GM21515 (cell line): Measurements from ENCODE around the gene PAMR1.
"Not testable (repeated sequence)": the region's sequence is repeated elsewhere in the genome, so short reads cannot be mapped to it uniquely, and the experiment has no call there.

Experiments used
- ATAC-seq: cut with Tn5 transposase; IDR thresholded peaks from one replicate; pipeline ENCODE4 v1.9.1; 2021; ENCODE audit not compliant: unreplicated experiment

Gene PAMR1

GRCh38 chr11:35545391-35546003, 20.1 kb upstream of the PAMR1 start:
- ATAC-seq, result no peak

- no peak for ATAC-seq
Measured at GRCh38 chr11:35543481-35543880, 18.1 kb upstream of the PAMR1 start.

DNA sequence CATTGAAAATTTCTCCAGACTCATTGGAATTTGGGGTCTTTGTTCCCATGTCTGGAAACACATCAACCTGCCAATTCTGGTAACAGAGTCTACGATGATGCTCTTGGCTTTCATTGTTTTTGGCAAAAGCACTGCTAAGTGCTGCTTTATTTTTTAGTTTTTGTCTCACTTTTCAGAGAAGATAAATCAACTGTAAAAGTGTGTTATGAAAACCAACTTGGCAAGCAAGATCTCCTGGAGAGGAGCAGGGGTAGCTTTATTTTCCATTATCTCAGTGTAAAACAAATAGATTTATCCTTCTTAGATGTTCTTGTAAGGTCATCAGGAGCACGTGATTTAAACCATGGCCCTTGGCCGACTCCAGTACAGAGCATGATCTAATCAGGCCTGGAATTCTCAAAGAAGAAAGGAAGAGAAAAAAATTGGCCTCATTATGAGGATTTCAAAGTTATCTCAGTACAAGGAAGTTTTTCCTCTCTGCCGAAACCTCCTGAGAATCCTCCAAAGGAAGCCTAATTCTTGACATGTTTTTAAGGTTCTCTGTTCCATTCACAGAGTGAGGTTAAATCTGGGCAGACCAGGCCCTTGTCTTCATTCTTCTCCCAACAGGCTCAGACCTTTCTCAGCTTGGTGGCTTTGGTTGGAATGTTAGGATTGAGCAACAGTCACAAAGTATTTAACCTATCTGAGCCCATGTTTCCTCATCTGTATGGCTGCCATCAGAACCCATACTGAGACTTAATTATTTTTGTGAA, 16.4 kb upstream of the PAMR1 start:
- ATAC-seq, result no peak

- ATAC-seq, result no peak
Measured at GRCh38 chr11:35540526-35540925, 15.1 kb upstream of the PAMR1 start.

DNA sequence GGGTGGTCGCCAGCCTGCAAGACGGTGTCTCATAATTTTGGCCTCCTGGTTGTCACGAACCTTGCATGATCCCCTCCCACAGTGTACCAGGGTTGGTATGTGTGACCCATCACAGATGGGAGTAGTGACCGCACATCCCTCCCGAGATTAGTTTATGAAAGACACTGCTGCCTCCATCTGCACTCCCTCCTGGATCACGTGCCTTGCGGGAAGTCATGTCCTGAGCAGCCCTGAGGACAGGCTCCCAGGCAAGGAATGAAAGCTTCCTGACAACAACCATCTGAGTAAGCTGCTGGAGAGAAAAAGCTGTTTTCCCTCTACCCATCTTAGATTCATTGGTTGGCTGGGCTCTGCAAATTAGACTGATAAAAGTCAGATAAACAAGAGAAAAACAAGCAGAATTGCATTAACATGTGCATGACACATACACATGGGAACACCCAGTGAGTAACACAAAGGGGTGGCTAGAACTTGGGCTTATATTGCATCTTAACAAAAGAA, 14.4 kb upstream of the PAMR1 start:
- ATAC-seq, result no peak

- no peak for ATAC-seq
Measured at GRCh38 chr11:35539256-35539655, 13.8 kb upstream of the PAMR1 start.

- no peak for ATAC-seq
Measured at GRCh38 chr11:35536470-35536869, 11.1 kb upstream of the PAMR1 start.

DNA sequence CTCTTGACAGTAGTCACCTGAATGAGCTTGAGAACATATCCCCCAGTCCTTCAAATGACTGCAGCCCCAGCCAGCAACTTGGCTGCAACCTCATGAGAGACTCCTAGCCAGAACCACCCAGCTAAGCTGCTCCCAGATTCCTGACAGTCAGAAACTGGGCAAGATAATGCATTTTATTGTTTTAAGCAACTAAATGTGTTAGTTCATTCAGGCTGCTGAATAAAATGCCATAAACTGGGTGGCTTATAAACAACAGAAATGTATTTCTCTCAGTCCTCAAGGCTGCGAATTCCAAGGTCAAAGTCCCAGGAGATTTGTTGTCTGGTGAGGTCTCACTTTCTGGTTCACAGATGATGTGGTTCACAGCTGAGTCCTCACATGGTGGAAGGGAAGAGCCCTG, 5.8 kb upstream of the PAMR1 start:
- ATAC-seq, result no peak

DNA sequence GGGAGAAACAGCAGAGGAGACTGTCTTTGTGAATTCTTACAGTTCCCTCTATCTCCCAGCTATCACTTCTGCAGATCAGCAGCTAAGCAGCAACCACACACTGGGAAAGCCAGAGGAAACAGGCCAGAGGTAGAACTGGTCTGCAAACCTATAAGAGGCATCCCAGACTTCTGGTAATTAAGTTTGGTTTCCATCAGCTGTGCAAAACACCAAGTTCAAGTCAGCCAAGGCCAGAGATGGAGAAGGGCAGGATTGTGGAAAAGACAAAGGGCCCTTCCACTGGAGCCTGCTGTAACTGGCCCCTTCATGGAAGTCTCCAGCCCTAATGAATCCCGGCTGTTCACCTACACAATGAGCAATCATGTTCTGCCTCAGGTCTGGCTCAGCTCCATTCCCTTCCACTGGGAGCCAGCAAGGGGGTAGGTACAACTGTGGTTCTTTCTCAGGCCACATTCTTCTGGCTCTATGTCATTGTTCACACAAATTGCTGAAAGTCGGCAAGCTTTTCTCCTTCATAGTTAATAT, 4.6 kb upstream of the PAMR1 start:
- no peak for ATAC-seq

DNA sequence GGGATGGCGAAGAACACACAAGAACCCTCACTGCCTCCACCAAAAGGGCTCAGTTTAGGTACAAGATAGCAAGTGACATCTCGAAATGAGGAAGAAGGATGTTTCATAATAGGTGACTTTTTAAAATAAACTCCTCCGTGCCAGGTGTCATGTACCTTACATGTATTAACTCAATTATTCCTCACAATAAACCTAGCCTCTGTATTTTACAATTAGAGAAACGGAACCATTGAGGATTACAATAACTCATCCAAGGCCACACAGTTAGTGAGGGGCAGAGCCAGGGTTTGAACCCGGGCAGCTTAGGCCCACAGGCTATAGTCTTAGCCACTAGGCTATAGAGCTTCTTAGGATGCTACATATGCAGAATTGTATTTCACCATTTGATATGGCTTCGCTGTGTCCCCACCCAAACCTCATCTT, 965 bp upstream of the PAMR1 start:
- no peak for ATAC-seq

- ATAC-seq, result no peak
Measured at GRCh38 chr11:35524780-35525179, 636 bp downstream of the PAMR1 start.

DNA sequence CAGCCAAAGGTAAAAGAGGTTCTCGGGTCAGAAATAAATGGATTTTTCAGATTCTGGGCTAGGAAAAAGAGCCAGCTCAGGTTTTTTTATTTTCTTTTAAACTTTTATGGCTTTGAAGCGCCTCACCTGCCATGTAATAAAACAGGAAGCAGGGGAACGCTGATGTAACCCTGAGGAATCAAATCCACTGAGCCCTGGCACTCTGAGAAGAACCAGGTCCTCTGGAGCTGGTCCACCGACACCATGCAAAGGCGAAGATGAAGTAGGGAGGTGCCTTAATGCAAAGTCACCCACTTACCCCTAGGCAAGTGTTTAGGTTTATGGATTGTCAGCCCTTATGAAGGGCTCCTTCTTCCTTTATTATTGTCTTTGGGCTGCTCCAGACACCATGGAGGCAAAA, 1.6 kb downstream of the PAMR1 start:
- no peak for ATAC-seq

- ATAC-seq, result no peak
Measured at GRCh38 chr11:35523331-35523768, 2.1 kb downstream of the PAMR1 start.

DNA sequence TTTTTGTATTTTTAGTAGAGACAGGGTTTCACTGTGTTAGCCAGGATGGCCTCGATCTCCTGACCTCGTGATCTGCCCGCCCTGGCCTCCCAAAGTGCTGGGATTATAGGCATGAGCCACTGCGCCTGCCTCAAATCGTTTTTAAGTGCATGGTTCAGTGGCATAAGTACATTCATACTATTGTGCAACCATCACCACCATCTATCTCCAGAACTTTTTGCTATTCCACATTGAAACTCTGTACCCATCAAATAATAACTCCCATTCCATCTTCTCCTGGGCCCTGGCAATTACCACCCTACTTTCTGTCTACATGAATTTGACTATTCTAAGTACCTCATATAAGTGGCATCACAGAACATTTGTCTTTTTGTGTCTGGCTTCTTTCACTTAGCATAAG, 3.3 kb downstream of the PAMR1 start:
- not testable (repeated sequence) for ATAC-seq

- ATAC-seq, result no peak
Measured at GRCh38 chr11:35520376-35520775, 5.0 kb downstream of the PAMR1 start.

DNA sequence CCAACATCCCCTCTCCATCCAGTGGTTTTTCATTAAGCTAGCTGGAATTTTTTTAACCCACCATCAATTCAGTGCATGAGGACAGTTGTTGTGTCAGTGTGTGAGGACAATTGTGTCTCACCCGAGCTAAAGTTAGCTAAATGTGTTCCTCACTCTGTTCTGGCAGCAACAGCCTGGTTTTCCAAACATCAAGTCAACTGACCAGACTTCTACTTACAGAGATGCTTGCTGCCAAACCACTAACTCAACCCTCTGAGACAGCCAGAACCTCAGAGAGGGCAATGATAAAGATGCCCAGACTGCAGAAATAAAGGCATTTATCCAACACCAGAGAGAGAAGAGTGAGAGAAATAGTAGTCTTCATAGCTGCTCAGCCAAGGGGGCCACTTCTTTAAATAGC, 6.7 kb downstream of the PAMR1 start:
- no peak for ATAC-seq

- ATAC-seq, result no peak
Measured at GRCh38 chr11:35517481-35517880, 7.9 kb downstream of the PAMR1 start.

- ATAC-seq, result no peak
Measured at GRCh38 chr11:35516403-35516802, 9.0 kb downstream of the PAMR1 start.

GRCh38 chr11:35515224-35515623, 10.2 kb downstream of the PAMR1 start:
- ATAC-seq, result no peak

GRCh38 chr11:35514481-35514880, 10.9 kb downstream of the PAMR1 start:
- ATAC-seq, result no peak

DNA sequence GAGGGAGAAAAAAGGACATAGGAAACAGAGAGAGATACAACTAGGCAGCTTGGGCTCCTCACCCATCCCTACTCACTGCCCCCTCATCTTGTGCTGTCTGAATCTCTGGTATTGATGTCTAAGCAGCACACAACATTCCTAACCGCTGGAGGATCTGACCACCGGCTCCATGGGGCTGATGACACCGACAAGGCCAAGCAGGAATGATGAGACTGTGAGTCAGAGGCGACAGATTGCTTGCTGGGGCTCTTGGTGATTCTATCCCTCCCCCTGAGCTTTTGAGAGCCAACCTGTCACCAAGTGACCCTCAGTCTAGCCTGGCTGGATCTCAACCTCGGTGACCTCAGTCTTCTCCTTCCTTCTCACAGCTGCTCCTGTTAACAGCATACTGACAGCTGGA, 13.8 kb downstream of the PAMR1 start:
- no peak for ATAC-seq

DNA sequence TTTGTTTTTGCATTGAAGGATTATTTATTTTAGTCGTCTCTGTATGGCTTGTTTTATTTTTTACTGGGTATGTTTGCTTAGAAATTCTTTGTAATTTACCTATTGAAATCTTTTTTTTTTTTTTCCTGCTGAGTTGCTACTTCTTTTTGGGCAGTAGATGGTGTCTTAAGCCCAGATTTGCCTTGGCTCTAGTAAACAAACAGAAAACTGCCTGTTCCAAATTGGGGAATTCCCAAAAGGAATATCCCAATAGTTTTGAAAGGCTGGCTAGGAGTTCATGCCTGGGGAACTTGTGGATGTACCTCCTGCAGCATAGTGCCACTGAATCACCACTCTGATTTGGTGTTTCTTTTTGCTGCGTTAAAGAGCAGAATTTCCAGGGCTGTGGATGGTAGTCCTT, 17.7 kb downstream of the PAMR1 start:
- ATAC-seq, result no peak
